HCT116 (cell line): Measurements from ENCODE around the gene RASGEF1C.

Source experiments
- JUND ChIP-seq: IDR thresholded peaks from 2 replicates; pipeline ENCODE4 v1.6.1; 2012
- POLR2A ChIP-seq: IDR thresholded peaks from 2 replicates; pipeline ENCODE4 v1.7.0; 2011; ENCODE audit warnings: borderline replicate concordance; ENCODE audit not compliant: insufficient read depth, insufficient read length; ENCODE audit errors: extremely low read depth
- TF ChIP-seq, protein P1 (sequence below), 3 experiments: fragments of 200-600 bp in 1 of 3; sonication (generic) in 1 of 3; IDR thresholded peaks in 2 of 3; conservative IDR thresholded peaks in 1 of 3; 2 replicates each; pipeline ENCODE4 v1.5.1; 2012 to 2017; ENCODE audit warnings: low read depth in 2 of 3, low read length in 2 of 3, antibody characterized with exemption in 1 of 3, borderline replicate concordance in 1 of 3, control low read depth in 1 of 3, mild to moderate bottlenecking in 1 of 3, mixed read lengths in 1 of 3, mixed run types in 1 of 3, moderate library complexity in 1 of 3; ENCODE audit not compliant: insufficient read depth in 1 of 3

DNA sequence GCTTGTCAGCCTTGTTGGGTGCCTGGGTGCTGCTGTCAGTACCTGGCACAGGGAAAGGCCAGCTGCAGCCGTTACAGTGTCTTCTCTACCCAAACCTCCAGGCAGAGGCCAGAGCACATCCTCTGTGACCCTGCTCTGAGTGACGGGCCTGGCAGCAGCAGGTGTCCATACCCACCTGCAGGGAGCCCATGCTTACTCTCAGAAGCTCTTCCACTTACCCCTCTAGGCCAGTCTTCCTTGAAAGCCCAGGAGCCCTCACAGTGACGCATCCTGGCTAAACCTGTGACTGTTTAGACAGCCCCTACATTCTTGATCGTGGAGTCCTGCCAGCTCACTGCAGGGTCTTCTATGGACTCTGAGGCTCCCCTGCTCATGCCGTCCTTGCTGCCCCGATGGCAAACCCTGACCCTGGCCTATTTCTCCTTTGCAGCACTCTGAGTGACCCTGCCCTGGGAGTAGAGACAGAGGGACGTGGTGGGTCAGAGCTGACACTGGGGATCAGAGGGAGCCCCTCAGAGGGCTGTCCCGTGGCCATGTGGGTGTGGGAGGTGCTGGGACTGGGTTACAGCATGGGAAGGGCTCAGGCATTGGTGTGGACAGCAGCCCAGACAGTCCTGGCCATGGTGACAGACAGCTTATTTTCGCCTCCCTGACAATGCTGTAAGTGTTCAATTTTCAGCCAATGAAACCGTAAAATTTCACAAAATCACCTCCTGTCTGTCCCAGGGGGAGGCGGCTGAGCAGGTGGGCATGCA, 69.9 kb downstream of the RASGEF1C start:
- TF ChIP-seq POLR2A (no peak), JUND (no peak)
- TF ChIP-seq, protein P1, sequence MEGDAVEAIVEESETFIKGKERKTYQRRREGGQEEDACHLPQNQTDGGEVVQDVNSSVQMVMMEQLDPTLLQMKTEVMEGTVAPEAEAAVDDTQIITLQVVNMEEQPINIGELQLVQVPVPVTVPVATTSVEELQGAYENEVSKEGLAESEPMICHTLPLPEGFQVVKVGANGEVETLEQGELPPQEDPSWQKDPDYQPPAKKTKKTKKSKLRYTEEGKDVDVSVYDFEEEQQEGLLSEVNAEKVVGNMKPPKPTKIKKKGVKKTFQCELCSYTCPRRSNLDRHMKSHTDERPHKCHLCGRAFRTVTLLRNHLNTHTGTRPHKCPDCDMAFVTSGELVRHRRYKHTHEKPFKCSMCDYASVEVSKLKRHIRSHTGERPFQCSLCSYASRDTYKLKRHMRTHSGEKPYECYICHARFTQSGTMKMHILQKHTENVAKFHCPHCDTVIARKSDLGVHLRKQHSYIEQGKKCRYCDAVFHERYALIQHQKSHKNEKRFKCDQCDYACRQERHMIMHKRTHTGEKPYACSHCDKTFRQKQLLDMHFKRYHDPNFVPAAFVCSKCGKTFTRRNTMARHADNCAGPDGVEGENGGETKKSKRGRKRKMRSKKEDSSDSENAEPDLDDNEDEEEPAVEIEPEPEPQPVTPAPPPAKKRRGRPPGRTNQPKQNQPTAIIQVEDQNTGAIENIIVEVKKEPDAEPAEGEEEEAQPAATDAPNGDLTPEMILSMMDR (IDR thresholded peaks at IDR 0.05 in 2 of 3, conservative IDR thresholded peaks at IDR 0.05 in 1 of 3; ENCODE audit: borderline replicate concordance in 1 of 3, insufficient read depth in 1 of 3, low read depth in 2 of 3, low read length in 2 of 3), result no peak
